ENCODE results near the gene AZGP1.
"Not testable (repeated sequence)": the region's sequence is repeated elsewhere in the genome, so short reads cannot be mapped to it uniquely, and the experiment has no call there.

AZGP1 gene

GRCh38 chr7:99949645-99950228 is 26.1 kb downstream of the AZGP1 start:
- DNase-seq = peak; percentile 11 to 17

GRCh38 chr7:99947608-99948007 is 28.2 kb downstream of the AZGP1 start:
- DNase-seq = no peak

- DNase-seq = no peak
These were observed 31.2 kb downstream of the AZGP1 start for GRCh38 chr7:99944497-99945070.

DNA sequence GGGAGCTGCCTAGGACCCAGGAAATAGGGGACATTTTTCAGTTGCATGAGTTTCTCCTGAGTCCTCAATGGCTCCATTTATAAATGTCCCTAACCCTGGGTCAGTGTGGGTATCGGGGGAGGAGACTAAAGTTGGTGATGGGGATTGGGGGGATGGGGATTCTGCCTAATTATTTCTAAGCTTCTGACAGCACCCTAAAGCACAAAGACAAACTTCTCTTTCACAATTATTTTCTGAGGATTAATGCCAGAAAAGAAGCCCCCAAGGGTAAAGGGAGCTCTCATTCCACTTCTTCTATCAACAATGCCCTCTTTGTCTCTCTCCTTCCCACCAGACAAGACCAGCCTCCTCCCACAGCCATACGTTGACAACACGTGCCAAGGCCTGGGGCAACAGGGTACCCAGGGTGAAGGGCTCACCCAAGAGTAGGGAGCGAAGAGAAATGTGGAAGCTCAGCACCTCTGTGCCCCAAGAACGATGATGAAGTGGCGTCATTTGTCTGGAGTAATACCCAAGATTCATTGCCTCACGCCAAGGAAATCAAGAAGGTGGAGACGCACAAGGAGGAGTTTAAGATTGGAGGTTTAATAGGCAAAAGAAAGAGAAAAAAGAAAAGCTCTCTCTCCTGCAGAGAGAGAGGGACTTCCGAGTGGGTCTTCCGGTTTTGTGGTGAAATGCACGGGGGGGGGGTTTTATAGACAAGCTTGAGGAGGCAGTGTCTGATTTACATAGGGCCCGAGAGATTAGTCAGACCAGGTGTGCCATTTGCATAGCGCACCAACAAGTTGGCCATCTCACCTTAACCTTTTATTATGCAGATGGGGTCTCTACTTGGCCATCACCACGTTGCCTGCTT is 32.0 kb downstream of the AZGP1 start:
- no peak for DNase-seq

GRCh38 chr7:99938296-99938695 is 37.5 kb downstream of the AZGP1 start:
- DNase-seq = no peak

- DNase-seq = not testable (repeated sequence)
These were observed 40.8 kb downstream of the AZGP1 start for GRCh38 chr7:99935009-99935408.

DNA sequence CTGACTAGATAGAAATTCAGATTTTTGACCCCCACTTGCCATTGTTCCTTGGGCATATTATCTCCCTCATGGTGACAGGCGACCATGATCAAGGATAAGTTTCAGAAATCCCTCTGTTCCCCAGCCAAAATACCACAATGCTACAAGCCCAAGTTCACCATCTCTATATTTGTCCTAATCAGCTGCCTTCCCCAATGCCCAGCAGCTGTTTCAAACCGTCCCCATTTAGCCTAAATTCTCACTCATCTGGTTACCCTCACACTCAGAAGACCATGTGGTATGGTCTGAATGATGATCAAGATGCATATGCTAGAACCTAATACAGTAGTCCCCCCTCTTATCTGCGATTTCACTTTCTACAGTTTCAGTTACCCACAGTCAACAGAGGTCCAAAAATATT is 45.5 kb downstream of the AZGP1 start:
- no peak for DNase-seq

DNA sequence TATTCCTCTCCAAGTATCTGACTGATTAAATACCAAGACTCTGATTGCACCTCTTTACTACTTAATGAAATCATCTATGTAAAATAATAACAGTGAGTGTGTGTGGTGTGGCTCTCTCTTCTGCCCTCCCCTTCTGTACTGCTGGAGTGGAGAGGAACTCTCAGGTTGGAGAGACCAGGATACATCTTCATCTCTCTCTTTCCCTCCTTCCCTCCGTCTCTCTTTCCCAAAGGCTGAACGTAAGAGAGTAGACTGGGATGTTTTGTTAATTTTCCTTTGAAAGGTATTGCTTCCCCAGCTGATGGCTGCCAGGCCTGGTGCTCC is 46.1 kb downstream of the AZGP1 start:
- no peak for DNase-seq

GRCh38 chr7:99928994-99929729 is 46.7 kb downstream of the AZGP1 start, which contains the start of gene GJC3:
Gene GJC3 (minus strand): TSS chr7:99929620. CDS start chr7:99929620, 0 bp downstream.
- DNase-seq = peak; percentile 54 to 58

GRCh38 chr7:99928188-99928587 is 47.6 kb downstream of the AZGP1 start:
- DNase-seq = no peak

DNA sequence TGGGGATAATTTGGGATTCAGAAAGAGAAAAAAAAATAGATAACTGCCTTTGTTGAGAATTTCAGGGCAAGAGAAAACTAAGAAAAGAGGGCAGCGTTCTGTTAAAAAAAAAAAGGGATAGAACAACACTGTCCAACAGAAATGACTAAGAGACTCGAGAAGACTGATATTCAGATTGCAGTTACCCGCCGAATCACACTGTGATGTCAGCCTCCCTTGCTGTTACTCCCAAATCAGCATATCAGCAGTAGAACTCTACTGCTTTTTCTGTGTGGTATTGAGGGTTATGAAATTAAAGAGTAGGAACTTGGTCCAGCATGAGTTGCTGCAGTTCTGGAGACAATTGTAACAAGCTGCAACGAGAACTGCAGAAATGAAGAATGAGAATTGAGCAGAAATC is 48.3 kb downstream of the AZGP1 start:
- DNase-seq = no peak

GRCh38 chr7:99926321-99926720 is 49.5 kb downstream of the AZGP1 start:
- no peak for DNase-seq

DNA sequence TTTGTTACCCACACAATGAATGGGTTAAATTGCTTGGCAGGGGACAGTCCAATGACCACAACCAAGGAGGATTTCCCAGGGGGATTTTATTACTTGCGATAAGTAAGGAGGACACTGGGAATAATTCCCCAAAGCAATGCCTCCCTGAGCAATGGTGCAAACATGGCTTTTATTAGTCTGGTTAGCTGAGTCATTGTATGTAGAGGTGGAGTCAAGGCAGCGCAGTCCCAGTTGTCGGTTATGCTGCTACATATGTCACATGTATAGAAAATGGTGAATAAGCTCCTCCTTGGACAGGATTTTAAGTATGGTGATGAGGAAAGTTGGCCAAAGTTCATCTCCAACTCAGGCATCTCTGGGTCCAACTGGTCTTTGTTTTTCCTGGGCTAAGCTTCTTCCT is 52.6 kb downstream of the AZGP1 start:
- DNase-seq = no peak

DNA sequence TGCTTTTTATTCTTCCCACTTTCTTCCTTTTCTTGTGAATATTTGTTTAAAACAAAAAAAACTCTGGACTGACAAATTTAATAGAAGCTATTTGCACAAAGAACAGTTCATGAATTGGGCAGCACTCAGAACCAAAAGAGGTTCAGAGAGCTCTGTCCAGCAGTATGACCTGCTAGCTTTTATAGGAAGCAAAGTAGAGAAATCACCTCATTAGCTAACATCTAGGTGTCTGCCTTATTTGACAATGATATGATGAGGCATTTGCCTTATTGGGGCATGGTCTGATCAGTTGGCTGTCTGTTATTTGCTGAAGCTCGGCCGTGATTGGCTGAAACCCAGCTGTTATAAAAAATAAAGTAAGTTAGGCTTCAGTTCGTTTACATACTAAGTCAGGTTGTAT is 55.7 kb downstream of the AZGP1 start:
- peak in 1 of 2 experiments; percentile 2 for DNase-seq

DNA sequence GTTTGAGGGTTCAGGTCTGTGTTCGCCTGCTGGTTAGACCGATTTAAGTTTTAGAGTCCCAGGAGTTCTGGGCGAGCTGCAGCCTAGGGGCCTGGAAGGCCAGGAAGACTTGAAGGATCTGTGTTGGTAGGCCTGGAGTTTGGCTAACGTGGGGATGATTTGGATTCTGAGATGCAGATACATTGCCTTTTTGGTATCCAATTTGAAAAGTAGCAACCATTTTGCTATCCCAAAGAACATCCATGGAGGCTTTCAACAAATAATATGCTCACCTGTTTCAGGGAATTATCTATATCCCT is 56.1 kb downstream of the AZGP1 start:
- DNase-seq = no peak

DNA sequence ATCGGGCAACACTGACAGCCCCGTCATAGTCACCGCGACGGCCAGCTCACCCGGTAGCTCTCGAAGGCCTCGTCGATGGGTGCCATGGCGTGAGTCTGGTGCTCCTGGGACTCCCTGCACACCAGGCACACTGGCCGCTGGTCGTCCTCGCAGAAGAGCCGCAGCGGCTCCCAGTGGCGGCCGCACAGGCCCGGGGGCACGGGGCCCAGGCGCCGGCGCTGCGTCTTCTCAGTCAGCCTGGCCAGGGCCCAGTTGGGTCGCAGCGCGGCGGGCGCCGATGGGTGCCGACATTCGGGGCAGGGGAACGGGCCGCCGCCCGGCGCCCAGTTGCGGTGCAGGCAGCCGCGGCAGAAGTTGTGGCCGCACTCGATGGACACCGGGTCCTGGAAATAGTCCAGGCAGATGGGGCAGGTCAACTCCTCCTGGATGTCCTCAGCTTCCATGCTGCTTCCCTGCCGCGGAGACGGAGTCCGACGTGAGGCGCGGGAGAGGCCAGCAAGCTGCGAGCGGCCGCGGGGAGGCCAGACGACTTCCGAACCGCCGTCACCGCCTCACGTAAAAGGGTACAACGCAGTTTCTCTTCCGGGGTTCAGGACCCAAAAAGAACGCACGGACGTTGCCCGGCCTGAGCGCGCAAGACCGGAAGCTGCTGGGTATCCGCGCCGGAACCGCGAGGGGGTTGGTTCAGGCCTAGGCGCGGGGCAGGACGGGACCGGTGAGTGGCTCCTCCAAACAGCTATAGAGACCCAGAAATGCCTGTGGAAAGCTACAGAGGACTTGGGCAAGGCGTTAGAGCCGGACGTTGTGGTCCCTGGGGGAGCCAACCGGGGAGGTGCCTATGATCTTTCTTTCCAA is 56.6 kb downstream of the AZGP1 start, which contains the start of gene TRIM4:
Gene TRIM4 (minus strand): TSS at position 572 of the 855 bp plus-strand sequence. CDS start 129 bp downstream, at position 443.
- DNase-seq = peak; percentile 89 to 93

Measured in AML-193 (cell line).